HEK293 (cell line): ENCODE measurements around the gene DUS1L.

Experiments
- IKZF3 ChIP-seq: fragments of 450-650 bp; IDR thresholded peaks from 2 replicates; pipeline ENCODE4 v1.5.0; 2018; ENCODE audit warnings: missing biosample characterization, mild to moderate bottlenecking, missing genetic modification characterization, moderate library complexity
- KLF16 ChIP-seq: fragments of 450-650 bp; formaldehyde crosslinking; IDR thresholded peaks from 2 replicates; pipeline ENCODE4 v1.5.1; 2017; ENCODE audit warnings: missing biosample characterization, missing genetic modification characterization
- KLF7 ChIP-seq: fragments of 450-650 bp; formaldehyde crosslinking; IDR thresholded peaks from 2 replicates; pipeline ENCODE4 v1.5.1; 2016; ENCODE audit warnings: missing biosample characterization, missing genetic modification characterization, borderline replicate concordance
- KLF8 ChIP-seq: fragments of 450-650 bp; formaldehyde crosslinking; IDR thresholded peaks from 2 replicates; pipeline ENCODE4 v1.5.1; 2016; ENCODE audit warnings: missing biosample characterization, missing genetic modification characterization
- OSR2 ChIP-seq: fragments of 450-650 bp; formaldehyde crosslinking; IDR thresholded peaks from 2 replicates; pipeline ENCODE4 v1.5.1; 2016; ENCODE audit warnings: missing biosample characterization, missing genetic modification characterization
- SP3 ChIP-seq: fragments of 450-650 bp; formaldehyde crosslinking; IDR thresholded peaks from 2 replicates; pipeline ENCODE4 v1.5.1; 2016; ENCODE audit warnings: missing biosample characterization, missing genetic modification characterization
- YY1 ChIP-seq: fragments of 450-650 bp; formaldehyde crosslinking; IDR thresholded peaks from 2 replicates; pipeline ENCODE4 v1.5.1; 2018; ENCODE audit warnings: missing biosample characterization, missing genetic modification characterization
- ZBTB7A ChIP-seq: fragments of 450-650 bp; formaldehyde crosslinking; IDR thresholded peaks from 2 replicates; pipeline ENCODE4 v1.5.1; 2016; ENCODE audit warnings: low read depth, missing biosample characterization, missing genetic modification characterization
- ZEB2 ChIP-seq: fragments of 450-650 bp; formaldehyde crosslinking; IDR thresholded peaks from 2 replicates; pipeline ENCODE4 v1.5.1; 2016; ENCODE audit warnings: missing biosample characterization, missing genetic modification characterization
- ZNF157 ChIP-seq: fragments of 450-650 bp; formaldehyde crosslinking; IDR thresholded peaks from 2 replicates; pipeline ENCODE4 v1.5.1; 2016; ENCODE audit warnings: missing biosample characterization, missing genetic modification characterization
- ZNF169 ChIP-seq: fragments of 450-650 bp; formaldehyde crosslinking; IDR thresholded peaks from 2 replicates; pipeline ENCODE4 v1.5.1; 2016; ENCODE audit warnings: missing biosample characterization, missing genetic modification characterization
- ZNF19 ChIP-seq: fragments of 450-650 bp; formaldehyde crosslinking; IDR thresholded peaks from 2 replicates; pipeline ENCODE4; 2016; ENCODE audit warnings: missing biosample characterization, missing genetic modification characterization, low read depth
- ZNF248 ChIP-seq: fragments of 450-650 bp; formaldehyde crosslinking; IDR thresholded peaks from 2 replicates; pipeline ENCODE4 v1.5.1; 2017; ENCODE audit warnings: missing biosample characterization, missing genetic modification characterization
- ZNF266 ChIP-seq: fragments of 450-650 bp; formaldehyde crosslinking; IDR thresholded peaks from 2 replicates; pipeline ENCODE4 v1.5.1; 2016; ENCODE audit warnings: missing biosample characterization, missing genetic modification characterization, low read depth
- ZNF391 ChIP-seq: fragments of 450-650 bp; formaldehyde crosslinking; IDR thresholded peaks from 2 replicates; pipeline ENCODE4 v1.5.1; 2016; ENCODE audit warnings: low read depth, missing biosample characterization, missing genetic modification characterization, borderline replicate concordance
- ZNF394 ChIP-seq: fragments of 450-650 bp; formaldehyde crosslinking; IDR thresholded peaks from 2 replicates; pipeline ENCODE4 v1.5.1; 2016; ENCODE audit warnings: missing biosample characterization, missing genetic modification characterization, mild to moderate bottlenecking, moderate library complexity, borderline replicate concordance
- ZNF416 ChIP-seq: fragments of 450-650 bp; formaldehyde crosslinking; IDR thresholded peaks from 2 replicates; pipeline ENCODE4 v1.5.1; 2016; ENCODE audit warnings: missing biosample characterization, missing genetic modification characterization
- ZNF433 ChIP-seq: fragments of 450-650 bp; formaldehyde crosslinking; IDR thresholded peaks from 2 replicates; pipeline ENCODE4 v1.5.1; 2016; ENCODE audit warnings: missing biosample characterization, missing genetic modification characterization, low read depth
- ZNF560 ChIP-seq: fragments of 450-650 bp; formaldehyde crosslinking; IDR thresholded peaks from 2 replicates; pipeline ENCODE4 v1.5.1; 2017; ENCODE audit warnings: missing biosample characterization, missing genetic modification characterization, borderline replicate concordance
- ZNF660 ChIP-seq: fragments of 450-650 bp; IDR thresholded peaks from 2 replicates; pipeline ENCODE4 v1.5.1; 2018; ENCODE audit warnings: missing biosample characterization, mild to moderate bottlenecking, missing genetic modification characterization
- ZNF677 ChIP-seq: fragments of 450-650 bp; IDR thresholded peaks from 2 replicates; pipeline ENCODE4 v1.5.0; 2018; ENCODE audit warnings: missing biosample characterization, mild to moderate bottlenecking, missing genetic modification characterization, moderate library complexity
- ZNF76 ChIP-seq: fragments of 450-650 bp; formaldehyde crosslinking; IDR thresholded peaks from 2 replicates; pipeline ENCODE4; 2016; ENCODE audit warnings: low read depth, missing biosample characterization, missing genetic modification characterization, borderline replicate concordance
- ZNF776 ChIP-seq: fragments of 450-650 bp; formaldehyde crosslinking; IDR thresholded peaks from 2 replicates; pipeline ENCODE4 v1.5.0; 2017; ENCODE audit warnings: missing biosample characterization, missing genetic modification characterization, borderline replicate concordance
- TF ChIP-seq, protein P1 (sequence below): fragments of 450-650 bp; formaldehyde crosslinking; conservative IDR thresholded peaks from 2 replicates; pipeline ENCODE4 v1.5.1; 2016; ENCODE audit warnings: low read depth, missing biosample characterization, missing genetic modification characterization
- TF ChIP-seq, protein P2 (sequence below): fragments of 450-650 bp; formaldehyde crosslinking; IDR thresholded peaks from 2 replicates; pipeline ENCODE4 v1.5.1; 2016; ENCODE audit warnings: missing biosample characterization, missing genetic modification characterization
- TF ChIP-seq, protein P3 (sequence below): fragments of 450-650 bp; formaldehyde crosslinking; IDR thresholded peaks from 2 replicates; pipeline ENCODE4 v1.5.1; 2017; ENCODE audit warnings: missing biosample characterization, missing genetic modification characterization
- TF ChIP-seq, protein P4 (sequence below): fragments of 450-650 bp; formaldehyde crosslinking; IDR thresholded peaks from 2 replicates; pipeline ENCODE4 v1.5.1; 2016; ENCODE audit warnings: missing biosample characterization, missing genetic modification characterization
- TF ChIP-seq, protein P5 (sequence below): fragments of 450-650 bp; formaldehyde crosslinking; IDR thresholded peaks from 2 replicates; pipeline ENCODE4 v1.5.1; 2016; ENCODE audit warnings: missing biosample characterization, missing genetic modification characterization

DUS1L gene

DNA sequence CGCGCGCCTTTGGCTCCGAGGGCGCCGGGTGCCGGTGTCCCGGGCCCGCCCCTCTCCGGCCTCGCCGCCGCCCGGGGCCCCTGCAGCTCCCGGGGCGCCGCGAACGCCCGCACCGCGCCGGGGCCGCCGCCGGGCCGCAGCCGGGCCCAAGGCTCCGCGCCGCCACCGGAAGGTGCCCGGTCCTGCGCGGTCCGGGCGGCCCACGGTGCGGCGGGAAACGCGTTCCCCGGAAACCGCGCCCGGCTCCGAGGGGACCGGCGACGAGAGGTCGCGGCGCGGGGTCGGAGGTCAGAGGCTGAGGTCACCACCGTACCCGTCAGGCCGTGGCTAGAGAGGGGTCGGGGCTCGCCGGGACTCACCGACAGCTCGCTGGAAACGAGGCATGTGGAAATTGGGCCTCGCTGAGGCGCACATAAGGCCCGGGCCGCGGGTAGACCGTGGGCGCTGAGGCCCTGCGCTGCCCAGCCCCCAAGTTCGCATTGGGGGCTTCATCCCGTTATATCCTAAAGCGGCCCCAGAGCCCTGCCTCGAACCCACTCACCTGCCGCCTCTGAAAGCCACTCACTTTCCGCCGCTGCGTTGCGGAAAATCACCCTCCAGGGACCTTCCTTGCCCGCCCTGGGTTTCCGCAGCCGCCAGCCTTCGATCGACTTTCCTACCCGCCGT lies at the start of gene DUS1L (continued):
- TF ChIP-seq KLF8 (tag by site-specific recombination), result peak; percentile 83; the same call in 1 of the 2 replicates
- TF ChIP-seq ZNF660 (tag by site-specific recombination), result peak; percentile 94
- TF ChIP-seq ZNF416 (tag by site-specific recombination), result no peak
- TF ChIP-seq, protein P1, sequence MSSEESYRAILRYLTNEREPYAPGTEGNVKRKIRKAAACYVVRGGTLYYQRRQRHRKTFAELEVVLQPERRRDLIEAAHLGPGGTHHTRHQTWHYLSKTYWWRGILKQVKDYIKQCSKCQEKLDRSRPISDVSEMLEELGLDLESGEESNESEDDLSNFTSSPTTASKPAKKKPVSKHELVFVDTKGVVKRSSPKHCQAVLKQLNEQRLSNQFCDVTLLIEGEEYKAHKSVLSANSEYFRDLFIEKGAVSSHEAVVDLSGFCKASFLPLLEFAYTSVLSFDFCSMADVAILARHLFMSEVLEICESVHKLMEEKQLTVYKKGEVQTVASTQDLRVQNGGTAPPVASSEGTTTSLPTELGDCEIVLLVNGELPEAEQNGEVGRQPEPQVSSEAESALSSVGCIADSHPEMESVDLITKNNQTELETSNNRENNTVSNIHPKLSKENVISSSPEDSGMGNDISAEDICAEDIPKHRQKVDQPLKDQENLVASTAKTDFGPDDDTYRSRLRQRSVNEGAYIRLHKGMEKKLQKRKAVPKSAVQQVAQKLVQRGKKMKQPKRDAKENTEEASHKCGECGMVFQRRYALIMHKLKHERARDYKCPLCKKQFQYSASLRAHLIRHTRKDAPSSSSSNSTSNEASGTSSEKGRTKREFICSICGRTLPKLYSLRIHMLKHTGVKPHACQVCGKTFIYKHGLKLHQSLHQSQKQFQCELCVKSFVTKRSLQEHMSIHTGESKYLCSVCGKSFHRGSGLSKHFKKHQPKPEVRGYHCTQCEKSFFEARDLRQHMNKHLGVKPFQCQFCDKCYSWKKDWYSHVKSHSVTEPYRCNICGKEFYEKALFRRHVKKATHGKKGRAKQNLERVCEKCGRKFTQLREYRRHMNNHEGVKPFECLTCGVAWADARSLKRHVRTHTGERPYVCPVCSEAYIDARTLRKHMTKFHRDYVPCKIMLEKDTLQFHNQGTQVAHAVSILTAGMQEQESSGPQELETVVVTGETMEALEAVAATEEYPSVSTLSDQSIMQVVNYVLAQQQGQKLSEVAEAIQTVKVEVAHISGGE (tag by site-specific recombination), result peak; percentile 99
- no peak for TF ChIP-seq ZNF560 (tag by site-specific recombination)
- TF ChIP-seq ZNF677 (tag by site-specific recombination), result peak; percentile 65
- TF ChIP-seq SP3 (tag by site-specific recombination), result peak; percentile 64
- TF ChIP-seq ZNF266 (tag by site-specific recombination), result no peak
- TF ChIP-seq ZNF76 (tag by site-specific recombination), result peak; percentile 84
- TF ChIP-seq ZNF19 (tag by site-specific recombination), result no peak
- TF ChIP-seq, protein P2, sequence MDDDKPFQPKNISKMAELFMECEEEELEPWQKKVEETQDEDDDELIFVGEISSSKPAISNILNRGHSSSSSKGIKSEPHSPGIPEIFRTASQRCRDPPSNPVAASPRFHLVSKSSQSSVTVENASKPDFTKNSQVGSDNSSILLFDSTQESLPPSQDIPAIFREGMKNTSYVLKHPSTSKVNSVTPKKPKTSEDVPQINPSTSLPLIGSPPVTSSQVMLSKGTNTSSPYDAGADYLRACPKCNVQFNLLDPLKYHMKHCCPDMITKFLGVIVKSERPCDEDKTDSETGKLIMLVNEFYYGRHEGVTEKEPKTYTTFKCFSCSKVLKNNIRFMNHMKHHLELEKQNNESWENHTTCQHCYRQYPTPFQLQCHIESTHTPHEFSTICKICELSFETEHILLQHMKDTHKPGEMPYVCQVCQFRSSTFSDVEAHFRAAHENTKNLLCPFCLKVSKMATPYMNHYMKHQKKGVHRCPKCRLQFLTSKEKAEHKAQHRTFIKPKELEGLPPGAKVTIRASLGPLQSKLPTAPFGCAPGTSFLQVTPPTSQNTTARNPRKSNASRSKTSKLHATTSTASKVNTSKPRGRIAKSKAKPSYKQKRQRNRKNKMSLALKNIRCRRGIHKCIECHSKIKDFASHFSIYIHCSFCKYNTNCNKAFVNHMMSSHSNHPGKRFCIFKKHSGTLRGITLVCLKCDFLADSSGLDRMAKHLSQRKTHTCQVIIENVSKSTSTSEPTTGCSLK (tag by site-specific recombination), result no peak
- TF ChIP-seq ZBTB7A (tag by site-specific recombination), result peak; percentile 97
- TF ChIP-seq, protein P3, sequence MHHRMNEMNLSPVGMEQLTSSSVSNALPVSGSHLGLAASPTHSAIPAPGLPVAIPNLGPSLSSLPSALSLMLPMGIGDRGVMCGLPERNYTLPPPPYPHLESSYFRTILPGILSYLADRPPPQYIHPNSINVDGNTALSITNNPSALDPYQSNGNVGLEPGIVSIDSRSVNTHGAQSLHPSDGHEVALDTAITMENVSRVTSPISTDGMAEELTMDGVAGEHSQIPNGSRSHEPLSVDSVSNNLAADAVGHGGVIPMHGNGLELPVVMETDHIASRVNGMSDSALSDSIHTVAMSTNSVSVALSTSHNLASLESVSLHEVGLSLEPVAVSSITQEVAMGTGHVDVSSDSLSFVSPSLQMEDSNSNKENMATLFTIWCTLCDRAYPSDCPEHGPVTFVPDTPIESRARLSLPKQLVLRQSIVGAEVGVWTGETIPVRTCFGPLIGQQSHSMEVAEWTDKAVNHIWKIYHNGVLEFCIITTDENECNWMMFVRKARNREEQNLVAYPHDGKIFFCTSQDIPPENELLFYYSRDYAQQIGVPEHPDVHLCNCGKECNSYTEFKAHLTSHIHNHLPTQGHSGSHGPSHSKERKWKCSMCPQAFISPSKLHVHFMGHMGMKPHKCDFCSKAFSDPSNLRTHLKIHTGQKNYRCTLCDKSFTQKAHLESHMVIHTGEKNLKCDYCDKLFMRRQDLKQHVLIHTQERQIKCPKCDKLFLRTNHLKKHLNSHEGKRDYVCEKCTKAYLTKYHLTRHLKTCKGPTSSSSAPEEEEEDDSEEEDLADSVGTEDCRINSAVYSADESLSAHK (tag by site-specific recombination), result peak; percentile 64
- peak; percentile 26; the same call in 1 of the 2 replicates for TF ChIP-seq OSR2 (tag by site-specific recombination)
- TF ChIP-seq, protein P4, sequence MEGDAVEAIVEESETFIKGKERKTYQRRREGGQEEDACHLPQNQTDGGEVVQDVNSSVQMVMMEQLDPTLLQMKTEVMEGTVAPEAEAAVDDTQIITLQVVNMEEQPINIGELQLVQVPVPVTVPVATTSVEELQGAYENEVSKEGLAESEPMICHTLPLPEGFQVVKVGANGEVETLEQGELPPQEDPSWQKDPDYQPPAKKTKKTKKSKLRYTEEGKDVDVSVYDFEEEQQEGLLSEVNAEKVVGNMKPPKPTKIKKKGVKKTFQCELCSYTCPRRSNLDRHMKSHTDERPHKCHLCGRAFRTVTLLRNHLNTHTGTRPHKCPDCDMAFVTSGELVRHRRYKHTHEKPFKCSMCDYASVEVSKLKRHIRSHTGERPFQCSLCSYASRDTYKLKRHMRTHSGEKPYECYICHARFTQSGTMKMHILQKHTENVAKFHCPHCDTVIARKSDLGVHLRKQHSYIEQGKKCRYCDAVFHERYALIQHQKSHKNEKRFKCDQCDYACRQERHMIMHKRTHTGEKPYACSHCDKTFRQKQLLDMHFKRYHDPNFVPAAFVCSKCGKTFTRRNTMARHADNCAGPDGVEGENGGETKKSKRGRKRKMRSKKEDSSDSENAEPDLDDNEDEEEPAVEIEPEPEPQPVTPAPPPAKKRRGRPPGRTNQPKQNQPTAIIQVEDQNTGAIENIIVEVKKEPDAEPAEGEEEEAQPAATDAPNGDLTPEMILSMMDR (tag by site-specific recombination), result peak; percentile 27; the same call in 1 of the 2 replicates
- peak; percentile 83 for TF ChIP-seq IKZF3
- peak; percentile 42; the same call in 1 of the 2 replicates for TF ChIP-seq KLF7 (tag by site-specific recombination)
- TF ChIP-seq, protein P5, sequence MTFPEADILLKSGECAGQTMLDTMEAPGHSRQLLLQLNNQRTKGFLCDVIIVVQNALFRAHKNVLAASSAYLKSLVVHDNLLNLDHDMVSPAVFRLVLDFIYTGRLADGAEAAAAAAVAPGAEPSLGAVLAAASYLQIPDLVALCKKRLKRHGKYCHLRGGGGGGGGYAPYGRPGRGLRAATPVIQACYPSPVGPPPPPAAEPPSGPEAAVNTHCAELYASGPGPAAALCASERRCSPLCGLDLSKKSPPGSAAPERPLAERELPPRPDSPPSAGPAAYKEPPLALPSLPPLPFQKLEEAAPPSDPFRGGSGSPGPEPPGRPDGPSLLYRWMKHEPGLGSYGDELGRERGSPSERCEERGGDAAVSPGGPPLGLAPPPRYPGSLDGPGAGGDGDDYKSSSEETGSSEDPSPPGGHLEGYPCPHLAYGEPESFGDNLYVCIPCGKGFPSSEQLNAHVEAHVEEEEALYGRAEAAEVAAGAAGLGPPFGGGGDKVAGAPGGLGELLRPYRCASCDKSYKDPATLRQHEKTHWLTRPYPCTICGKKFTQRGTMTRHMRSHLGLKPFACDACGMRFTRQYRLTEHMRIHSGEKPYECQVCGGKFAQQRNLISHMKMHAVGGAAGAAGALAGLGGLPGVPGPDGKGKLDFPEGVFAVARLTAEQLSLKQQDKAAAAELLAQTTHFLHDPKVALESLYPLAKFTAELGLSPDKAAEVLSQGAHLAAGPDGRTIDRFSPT (tag by site-specific recombination), result peak; percentile 54; the same call in 1 of the 2 replicates
- no peak for TF ChIP-seq ZNF433 (tag by site-specific recombination)
- peak; percentile 76 for TF ChIP-seq ZEB2 (tag by site-specific recombination)
- peak; percentile 94 for TF ChIP-seq ZNF391 (tag by site-specific recombination)
- no peak for TF ChIP-seq ZNF776 (tag by site-specific recombination)
- no peak for TF ChIP-seq ZNF248
- TF ChIP-seq ZNF394 (tag by site-specific recombination), result peak; percentile 58; the same call in 1 of the 2 replicates
- peak; percentile 80 for TF ChIP-seq YY1
- TF ChIP-seq ZNF157 (tag by site-specific recombination), result no peak
- TF ChIP-seq ZNF169 (tag by site-specific recombination), result no peak
- peak; percentile 91 for TF ChIP-seq KLF16
